Measurements from ENCODE around the gene MTHFD1L. TPM values are rescaled to one million over a fixed set of nuclear protein-coding genes. Genes with fewer than 3 reads are reported as not detected.

The MTHFD1L gene
- total RNA-seq, 2 experiments from 2014 or later = 51.6 to 54.6 TPM

DNA sequence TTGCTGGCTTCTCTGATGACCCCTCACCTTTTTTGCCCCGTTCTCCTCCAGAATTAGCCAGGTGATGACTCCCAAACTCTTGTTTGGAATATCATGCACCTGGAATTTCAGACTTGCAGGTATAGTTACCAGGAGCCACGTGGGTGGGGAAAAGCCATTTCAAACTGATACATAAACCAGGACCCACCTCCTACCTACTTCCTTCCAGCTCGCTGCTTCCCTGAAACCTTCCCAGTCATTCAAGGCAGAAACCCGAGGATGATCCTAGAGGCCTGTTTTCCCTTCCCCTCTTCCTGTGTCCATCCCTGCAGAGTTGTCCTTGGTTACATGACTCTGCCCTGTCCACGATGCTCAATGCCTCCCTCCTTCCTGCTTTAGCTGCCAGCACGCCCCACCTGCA is 101.9 kb downstream of the MTHFD1L start:
- H3K4me3 Mint-ChIP-seq = no peak overlapping the region
- no peak for DNase-seq
- H3K4me1 Mint-ChIP-seq = no peaks in the 10 kb centered on the region
- POLR2A ChIA-PET = no interaction called here
- H3K36me3 Mint-ChIP-seq (ENCODE audit: low read depth) = peaks cover 22% of the 10 kb centered on the region
- CTCF ChIA-PET = interaction anchor here (0.6 to 1.5 kb wide), 2 partner anchors 20 to 478 kb away, joined by 3 to 4 read pairs; no protein-coding TSS in a partner anchor
- H3K27me3 Mint-ChIP-seq = no peaks in the 10 kb centered on the region
- no peak overlapping the region for H3K27ac Mint-ChIP-seq
- no peaks in the 10 kb centered on the region for H3K9me3 Mint-ChIP-seq

DNA sequence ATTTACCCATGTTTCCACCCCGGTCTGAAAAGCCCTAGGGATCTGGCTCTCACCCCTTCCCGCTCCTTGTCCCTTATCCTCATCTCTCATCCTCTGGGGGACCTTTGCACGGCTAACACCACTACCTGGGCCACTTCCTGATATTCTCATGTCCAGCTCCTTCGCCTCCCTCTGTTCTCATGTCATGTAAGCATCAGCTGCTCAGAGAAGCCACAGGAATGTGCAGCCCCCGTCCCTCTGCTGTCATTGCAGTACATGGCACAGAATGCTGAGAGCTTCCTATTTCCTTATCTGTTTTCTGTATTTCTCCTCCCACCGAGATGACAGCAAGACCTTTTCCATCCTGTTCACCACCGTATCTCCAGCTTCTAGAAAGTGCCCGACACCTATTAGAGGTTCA is 102.4 kb downstream of the MTHFD1L start:
- POLR2A ChIA-PET = no interaction called here
- Mint-ChIP-seq H3K4me1 (no peaks in the 10 kb centered on the region), H3K27ac (no peak overlapping the region), H3K4me3 (no peak overlapping the region), H3K9me3 (no peaks in the 10 kb centered on the region), H3K27me3 (no peaks in the 10 kb centered on the region), H3K36me3 (ENCODE audit: low read depth) (peaks cover 26% of the 10 kb centered on the region)
- CTCF ChIA-PET = interaction anchor here (0.6 to 1.5 kb wide), 2 partner anchors 20 to 479 kb away, joined by 3 to 4 read pairs; no protein-coding TSS in a partner anchor
- no peak for DNase-seq

DNA sequence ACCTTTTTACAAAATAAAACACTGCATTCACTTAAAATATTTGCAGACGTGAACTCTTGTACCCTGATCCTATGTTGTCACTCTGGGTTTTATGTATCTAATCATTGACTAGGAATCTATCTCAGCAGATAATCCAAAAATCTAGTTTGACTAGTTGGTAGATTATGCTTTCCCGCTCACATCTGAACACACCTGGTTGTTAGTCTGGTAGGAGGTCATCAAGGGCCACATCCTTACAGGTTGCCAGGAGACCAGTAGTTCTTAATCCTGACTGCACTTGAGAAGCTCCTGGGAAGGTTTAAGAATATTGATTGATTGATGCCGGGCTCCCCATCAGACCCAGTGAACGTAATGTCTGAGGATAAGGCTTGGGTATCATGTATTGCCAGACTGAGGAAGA is 104.4 kb downstream of the MTHFD1L start:
- ChIA-PET POLR2A (no interaction called here), CTCF (interaction anchor here (1.0 to 1.1 kb wide), 2 partner anchors 78 to 355 kb away, joined by 3 read pairs; no protein-coding TSS in a partner anchor)
- no peak overlapping the region for H3K4me3 Mint-ChIP-seq
- no peak for DNase-seq
- no peaks in the 10 kb centered on the region for H3K27me3 Mint-ChIP-seq
- H3K4me1 Mint-ChIP-seq = no peaks in the 10 kb centered on the region
- H3K36me3 Mint-ChIP-seq (ENCODE audit: low read depth) = peaks cover 38% of the 10 kb centered on the region
- no peaks in the 10 kb centered on the region for H3K9me3 Mint-ChIP-seq
- no peak overlapping the region for H3K27ac Mint-ChIP-seq

DNA sequence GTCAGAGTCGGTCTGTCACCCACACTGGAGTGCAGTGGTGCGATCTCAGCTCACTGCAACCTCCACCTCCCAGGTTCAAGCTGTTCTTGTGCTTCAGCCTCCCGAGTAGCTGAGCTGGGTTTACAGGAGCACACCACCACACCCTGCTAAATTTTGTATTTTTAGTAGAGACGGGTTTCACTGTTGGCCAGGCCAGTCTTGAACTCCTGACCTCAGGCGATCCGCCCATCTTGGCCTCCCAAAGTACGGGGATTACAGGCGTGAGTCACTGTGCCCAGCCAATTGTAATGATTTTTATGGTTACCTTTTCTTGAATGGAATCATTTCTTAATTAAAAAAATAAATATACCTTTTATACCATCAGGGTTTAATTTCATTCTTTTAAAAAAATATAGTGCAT is 105.7 kb downstream of the MTHFD1L start:
- Mint-ChIP-seq H3K27me3 (no peaks in the 10 kb centered on the region), H3K9me3 (no peaks in the 10 kb centered on the region), H3K4me3 (no peak overlapping the region), H3K27ac (no peak overlapping the region), H3K36me3 (ENCODE audit: low read depth) (peaks cover 36% of the 10 kb centered on the region), H3K4me1 (no peaks in the 10 kb centered on the region)
- ChIA-PET POLR2A (no interaction called here), CTCF (interaction anchor here (1.0 kb wide), 1 partner anchor 354 kb away, joined by 3 read pairs; no protein-coding TSS in a partner anchor)
- no peak for DNase-seq

DNA sequence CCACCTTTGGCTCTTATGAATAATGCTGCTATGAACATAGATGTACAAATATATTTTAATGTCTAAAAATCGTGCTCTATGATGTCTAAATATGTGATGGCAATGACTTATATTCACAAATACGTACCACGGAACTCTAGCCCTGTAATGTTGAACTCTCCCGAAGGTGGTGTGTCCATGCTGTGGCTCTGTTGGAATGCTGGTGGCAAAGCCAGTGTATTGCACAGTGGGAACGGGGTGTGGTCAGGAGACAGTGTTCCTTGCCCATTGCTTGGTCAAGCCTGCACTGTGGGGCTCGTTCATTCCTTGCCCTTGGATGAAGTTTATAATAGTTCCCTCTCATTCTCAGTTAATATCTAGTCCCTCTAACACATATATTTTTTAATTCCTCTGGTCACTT is 109.6 kb downstream of the MTHFD1L start:
- no peaks in the 10 kb centered on the region for H3K27me3 Mint-ChIP-seq
- no peaks in the 10 kb centered on the region for H3K9me3 Mint-ChIP-seq
- H3K4me3 Mint-ChIP-seq = no peak overlapping the region
- no peak overlapping the region for H3K27ac Mint-ChIP-seq
- CTCF ChIA-PET = no interaction called here
- POLR2A ChIA-PET = no interaction called here
- peaks cover 27% of the 10 kb centered on the region for H3K36me3 Mint-ChIP-seq (ENCODE audit: low read depth)
- no peak for DNase-seq
- no peaks in the 10 kb centered on the region for H3K4me1 Mint-ChIP-seq

DNA sequence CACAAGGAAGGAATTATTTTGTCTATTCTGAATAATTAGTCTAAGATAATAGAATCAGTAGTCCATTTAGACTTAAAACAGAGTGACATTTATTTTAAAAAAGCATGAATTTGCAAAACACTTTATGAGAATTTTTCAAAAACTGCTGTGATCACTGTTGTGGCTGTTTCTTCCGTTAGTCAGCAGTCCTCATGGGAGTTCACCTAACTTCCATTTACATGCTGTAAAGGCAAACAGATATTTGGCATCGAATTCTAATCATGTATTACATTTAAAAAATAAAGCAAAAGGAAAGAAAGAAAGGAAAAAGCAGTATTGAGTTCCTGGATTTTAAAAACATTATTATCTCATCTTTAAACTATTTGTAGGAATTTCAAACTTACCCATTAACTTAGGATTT is 111.8 kb downstream of the MTHFD1L start:
- DNase-seq = no peak
- H3K4me3 Mint-ChIP-seq = no peak overlapping the region
- H3K27ac Mint-ChIP-seq = no peak overlapping the region
- H3K27me3 Mint-ChIP-seq = no peaks in the 10 kb centered on the region
- H3K9me3 Mint-ChIP-seq = no peaks in the 10 kb centered on the region
- H3K36me3 Mint-ChIP-seq (ENCODE audit: low read depth) = peaks cover 29% of the 10 kb centered on the region
- H3K4me1 Mint-ChIP-seq = no peaks in the 10 kb centered on the region
- ChIA-PET CTCF (no interaction called here), POLR2A (no interaction called here)

DNA sequence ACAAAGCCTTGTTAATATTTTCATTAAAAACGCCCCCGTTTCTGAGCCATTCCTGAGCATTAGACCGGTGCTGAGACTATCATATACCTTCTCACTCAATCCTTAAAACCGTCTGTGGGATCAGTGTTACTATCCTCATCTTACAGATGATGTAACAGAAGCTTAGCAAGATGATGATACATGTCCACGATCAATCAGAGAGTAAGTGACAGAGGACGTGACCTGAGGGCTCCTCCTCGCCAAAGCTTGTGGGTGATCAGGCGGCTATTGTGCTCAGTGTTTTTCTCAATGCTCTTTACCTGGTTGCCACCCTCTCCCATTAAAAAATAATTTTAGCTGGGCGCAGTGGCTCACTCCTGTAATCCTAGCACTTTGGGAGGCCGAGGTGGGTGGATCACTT is 113.1 kb downstream of the MTHFD1L start:
- Mint-ChIP-seq H3K9me3 (no peaks in the 10 kb centered on the region), H3K27me3 (no peaks in the 10 kb centered on the region), H3K36me3 (ENCODE audit: low read depth) (peaks cover 19% of the 10 kb centered on the region), H3K4me3 (no peak overlapping the region), H3K27ac (no peak overlapping the region), H3K4me1 (no peaks in the 10 kb centered on the region)
- no peak for DNase-seq
- CTCF ChIA-PET = no interaction called here
- POLR2A ChIA-PET = no interaction called here

DNA sequence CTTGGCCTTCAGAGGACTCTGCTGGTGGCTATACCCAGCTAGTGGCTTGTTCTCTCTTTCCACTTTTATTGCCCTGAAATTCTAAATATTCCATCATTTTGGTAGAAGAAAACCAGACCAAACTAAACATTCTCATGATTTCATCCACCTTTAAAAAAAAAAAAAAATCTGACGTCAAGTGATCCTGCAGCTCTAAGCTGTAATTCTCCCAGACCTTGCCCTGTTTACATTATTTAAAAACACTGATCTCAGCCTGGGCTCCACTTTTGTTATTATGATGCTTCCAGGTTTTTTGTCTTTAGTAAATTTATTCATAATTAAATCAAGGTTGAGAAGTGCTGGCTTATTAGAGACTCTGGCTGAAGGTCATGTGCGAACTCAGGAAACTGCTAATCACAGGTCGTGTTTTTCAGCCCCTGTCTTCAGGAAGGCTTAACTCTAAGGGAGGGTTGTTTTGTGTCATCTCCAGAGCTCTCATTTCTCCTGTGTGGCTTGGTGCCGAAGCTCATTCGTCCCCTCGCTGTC is 114.4 kb downstream of the MTHFD1L start:
- H3K9me3 Mint-ChIP-seq = no peaks in the 10 kb centered on the region
- H3K27me3 Mint-ChIP-seq = no peaks in the 10 kb centered on the region
- ChIA-PET CTCF (interaction anchor here (1.0 to 1.1 kb wide), 2 partner anchors 98 to 343 kb away, joined by 3 read pairs; no protein-coding TSS in a partner anchor), POLR2A (no interaction called here)
- H3K27ac Mint-ChIP-seq = no peak overlapping the region
- peaks cover 15% of the 10 kb centered on the region for H3K36me3 Mint-ChIP-seq (ENCODE audit: low read depth)
- H3K4me3 Mint-ChIP-seq = no peak overlapping the region
- no peak for DNase-seq
- no peaks in the 10 kb centered on the region for H3K4me1 Mint-ChIP-seq

DNA sequence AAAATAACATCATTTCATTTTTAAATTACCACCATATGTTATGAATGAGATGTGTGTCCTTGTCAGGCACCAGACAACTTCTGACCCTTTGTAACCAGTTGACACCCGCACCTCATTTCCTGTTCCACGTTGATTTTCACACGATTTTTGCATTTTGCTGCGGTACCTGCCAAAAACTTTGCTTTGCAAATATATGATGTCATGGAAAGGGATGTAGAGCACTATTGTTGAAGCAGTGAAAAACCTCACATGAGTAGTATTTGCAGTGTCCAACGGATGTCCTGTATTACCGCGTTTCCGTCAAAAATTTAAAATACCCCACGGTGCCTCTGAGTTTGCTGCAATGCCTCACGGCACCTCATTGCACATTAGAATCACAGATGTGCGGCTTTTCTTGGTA is 115.6 kb downstream of the MTHFD1L start:
- CTCF ChIA-PET = no interaction called here
- Mint-ChIP-seq H3K36me3 (ENCODE audit: low read depth) (peaks cover 11% of the 10 kb centered on the region), H3K9me3 (no peaks in the 10 kb centered on the region), H3K4me1 (peaks cover 3% of the 10 kb centered on the region), H3K27me3 (no peaks in the 10 kb centered on the region), H3K27ac (no peak overlapping the region), H3K4me3 (no peak overlapping the region)
- DNase-seq = no peak
- POLR2A ChIA-PET = interaction anchor here (0.6 kb wide), 1 partner anchor 16 kb away, joined by 3 read pairs; no protein-coding TSS in a partner anchor

DNA sequence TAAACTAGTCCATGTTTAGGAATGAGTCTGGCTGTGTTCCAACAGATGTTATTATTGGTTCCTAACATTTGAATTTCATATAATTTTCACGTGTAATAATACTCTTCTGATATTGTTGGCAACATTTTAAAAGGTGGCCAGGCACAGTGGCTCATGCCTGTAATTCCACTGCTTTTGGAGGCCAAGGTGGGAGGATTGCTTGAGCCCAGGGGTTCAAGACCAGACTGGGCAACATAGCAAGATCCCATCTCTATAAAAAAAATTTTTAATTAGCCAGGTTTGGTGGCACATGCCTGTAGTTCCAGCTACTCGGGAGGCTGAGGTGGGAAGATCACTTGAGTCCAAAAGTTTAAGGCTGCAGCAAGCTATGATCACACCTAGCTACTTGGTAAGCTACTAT is 116.2 kb downstream of the MTHFD1L start:
- no peaks in the 10 kb centered on the region for H3K27me3 Mint-ChIP-seq
- ChIA-PET CTCF (no interaction called here), POLR2A (no interaction called here)
- peaks cover 6% of the 10 kb centered on the region for H3K4me1 Mint-ChIP-seq
- H3K4me3 Mint-ChIP-seq = no peak overlapping the region
- no peak overlapping the region for H3K27ac Mint-ChIP-seq
- H3K36me3 Mint-ChIP-seq (ENCODE audit: low read depth) = peaks cover 7% of the 10 kb centered on the region
- no peaks in the 10 kb centered on the region for H3K9me3 Mint-ChIP-seq
- no peak for DNase-seq

DNA sequence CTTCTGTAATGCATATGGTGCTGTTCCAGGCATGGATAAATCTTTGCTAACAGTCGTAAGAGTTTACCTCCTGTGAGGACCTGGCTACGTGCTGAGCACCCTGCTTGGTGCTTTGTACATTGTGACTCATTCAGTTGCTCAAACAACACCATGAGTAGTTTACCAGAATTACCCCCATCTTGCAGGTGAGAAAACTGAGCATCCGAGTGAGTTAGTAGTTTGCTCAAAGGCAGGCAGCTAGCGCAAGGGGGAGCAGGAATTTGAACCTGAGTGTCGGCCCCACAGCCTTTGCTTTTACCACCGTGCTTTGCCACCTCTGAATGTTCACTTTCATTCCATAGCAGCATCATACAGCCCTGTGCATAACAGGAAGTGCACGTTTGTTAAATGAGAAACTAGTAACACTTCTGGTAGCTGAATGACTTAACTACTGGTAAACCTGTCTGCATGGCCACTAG is 121.9 kb downstream of the MTHFD1L start:
- Mint-ChIP-seq H3K9me3 (no peaks in the 10 kb centered on the region), H3K4me3 (peak overlapping the region; percentile 40), H3K27ac (peak overlapping the region; percentile 95), H3K4me1 (peaks cover 25% of the 10 kb centered on the region), H3K36me3 (ENCODE audit: low read depth) (peaks cover 20% of the 10 kb centered on the region), H3K27me3 (no peaks in the 10 kb centered on the region)
- DNase-seq = peak; percentile 72
- ChIA-PET CTCF (interaction anchor here (1.0 to 2.5 kb wide), 9 partner anchors 12 to 337 kb away, joined by 3 to 14 read pairs (median 4); no protein-coding TSS in a partner anchor), POLR2A (interaction anchor here (2.1 kb wide), 1 partner anchor 17 kb away, joined by 12 read pairs; no protein-coding TSS in a partner anchor)

DNA sequence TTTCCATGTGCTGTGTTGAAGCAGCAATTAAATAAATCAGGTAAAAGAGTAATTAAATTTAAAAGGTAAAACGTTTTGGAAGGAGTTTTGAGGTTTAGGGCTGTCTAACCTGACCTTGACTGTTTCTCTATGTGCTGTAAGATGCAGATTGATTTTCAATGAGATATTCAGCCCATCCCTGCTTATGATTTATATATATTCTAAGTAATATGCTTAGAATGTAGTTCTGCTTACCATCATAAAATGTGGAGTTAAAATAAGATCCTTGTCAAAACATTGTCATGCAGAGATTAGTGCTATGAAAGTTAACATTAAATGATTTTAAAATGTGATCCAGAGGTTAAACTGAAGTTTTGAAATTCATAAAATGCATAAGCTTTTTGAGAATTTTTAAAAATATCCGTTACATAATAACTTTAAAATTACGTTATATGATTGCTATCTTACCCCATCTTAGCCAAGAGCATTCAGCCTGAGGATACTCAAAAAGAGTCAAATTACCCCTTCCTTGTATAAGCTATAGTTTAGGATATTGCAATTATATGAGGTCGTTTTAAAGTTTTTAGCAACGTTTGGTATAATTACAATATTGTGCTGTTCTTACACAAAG is 122.5 kb downstream of the MTHFD1L start:
- H3K4me1 Mint-ChIP-seq = peaks cover 25% of the 10 kb centered on the region
- peaks cover 22% of the 10 kb centered on the region for H3K36me3 Mint-ChIP-seq (ENCODE audit: low read depth)
- no peaks in the 10 kb centered on the region for H3K9me3 Mint-ChIP-seq
- peak overlapping the region; percentile 95 for H3K27ac Mint-ChIP-seq
- H3K27me3 Mint-ChIP-seq = no peaks in the 10 kb centered on the region
- no peak overlapping the region for H3K4me3 Mint-ChIP-seq
- POLR2A ChIA-PET = interaction anchor here (2.1 kb wide), 1 partner anchor 17 kb away, joined by 12 read pairs; no protein-coding TSS in a partner anchor
- CTCF ChIA-PET = interaction anchor here (1.0 to 2.5 kb wide), 10 partner anchors 9 to 336 kb away, joined by 3 to 14 read pairs (median 6); no protein-coding TSS in a partner anchor
- DNase-seq = no peak

DNA sequence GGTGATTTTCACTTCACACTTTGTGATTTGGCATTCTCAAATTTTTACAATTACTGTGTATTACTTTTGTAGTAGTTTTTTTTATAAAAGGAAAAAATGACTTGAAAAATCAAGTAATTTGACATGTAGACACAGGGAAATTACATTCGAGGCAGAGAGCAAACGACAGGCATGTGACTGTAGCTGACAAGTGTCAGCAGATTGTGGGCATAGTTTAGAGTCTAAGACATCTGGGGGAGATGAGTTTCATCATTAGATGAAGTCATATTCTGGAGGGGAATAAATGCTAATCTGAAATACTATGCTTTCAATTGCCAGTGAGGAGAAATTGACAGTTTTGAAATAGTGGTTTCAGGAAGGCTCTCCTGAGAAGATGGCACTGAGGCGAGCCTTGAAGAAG is 126.0 kb downstream of the MTHFD1L start:
- no peak overlapping the region for H3K27ac Mint-ChIP-seq
- no peak for DNase-seq
- CTCF ChIA-PET = interaction anchor here (0.6 to 1.1 kb wide), 2 partner anchors 12 to 23 kb away, joined by 3 to 6 read pairs; no protein-coding TSS in a partner anchor
- H3K36me3 Mint-ChIP-seq (ENCODE audit: low read depth) = peaks cover 34% of the 10 kb centered on the region
- H3K4me3 Mint-ChIP-seq = no peak overlapping the region
- POLR2A ChIA-PET = no interaction called here
- H3K4me1 Mint-ChIP-seq = peaks cover 22% of the 10 kb centered on the region
- H3K27me3 Mint-ChIP-seq = no peaks in the 10 kb centered on the region
- H3K9me3 Mint-ChIP-seq = peaks cover 3% of the 10 kb centered on the region
